CD1c-positive myeloid dendritic cell (primary cell): Measurements from ENCODE around the gene MBD2.

Experiments used
- DNase-seq: peaks from one replicate; pipeline ENCODE4 v3.0.0-alpha.2; 2016; ENCODE audit errors: extremely low spot score

MBD2 gene

GRCh38 chr18:54197747-54198411 is 26.6 kb downstream of the MBD2 start:
- DNase-seq: no peak

GRCh38 chr18:54193786-54194185 is 30.7 kb downstream of the MBD2 start:
- DNase-seq: no peak

- no peak for DNase-seq
Measured at GRCh38 chr18:54192900-54193299, 31.6 kb downstream of the MBD2 start.

- DNase-seq: no peak
Measured at GRCh38 chr18:54192415-54192814, 32.1 kb downstream of the MBD2 start.

- no peak for DNase-seq
Measured at GRCh38 chr18:54191352-54191751, 33.1 kb downstream of the MBD2 start.

- no peak for DNase-seq
Measured at GRCh38 chr18:54187372-54187771, 37.1 kb downstream of the MBD2 start.

GRCh38 chr18:54184836-54185235 is 39.6 kb downstream of the MBD2 start:
- no peak for DNase-seq

- no peak for DNase-seq
Measured at GRCh38 chr18:54183390-54183789, 41.1 kb downstream of the MBD2 start.

GRCh38 chr18:54181856-54182602 is 42.4 kb downstream of the MBD2 start:
- no peak for DNase-seq

- DNase-seq: no peak
Measured at GRCh38 chr18:54173980-54174630, 50.4 kb downstream of the MBD2 start.

- DNase-seq: no peak
Measured at GRCh38 chr18:54173250-54173649, 51.2 kb downstream of the MBD2 start.

GRCh38 chr18:54169431-54170403 is 54.8 kb downstream of the MBD2 start:
- DNase-seq: no peak

GRCh38 chr18:54165450-54165849 is 59.0 kb downstream of the MBD2 start:
- no peak for DNase-seq

- DNase-seq: no peak
Measured at GRCh38 chr18:54163453-54163852, 61.0 kb downstream of the MBD2 start.

GRCh38 chr18:54162431-54162830 is 62.0 kb downstream of the MBD2 start:
- DNase-seq: no peak

GRCh38 chr18:54161267-54161666 is 63.2 kb downstream of the MBD2 start:
- no peak for DNase-seq

- no peak for DNase-seq
Measured at GRCh38 chr18:54159906-54160305, 64.6 kb downstream of the MBD2 start.

GRCh38 chr18:54157646-54158385 is 66.7 kb downstream of the MBD2 start:
- DNase-seq: no peak

- DNase-seq: no peak
Measured at GRCh38 chr18:54155412-54155811, 69.1 kb downstream of the MBD2 start.

- DNase-seq: no peak
Measured at GRCh38 chr18:54154231-54154630, 70.2 kb downstream of the MBD2 start.

GRCh38 chr18:54151376-54151775 is 73.1 kb downstream of the MBD2 start:
- no peak for DNase-seq
